ENCODE results near the gene EIPR1. TPM values are rescaled to one million over a fixed set of nuclear protein-coding genes. Genes with fewer than 3 reads are reported as not detected.

Gene EIPR1
- total RNA-seq, 1 experiment from 2014 or later: 40.4 TPM

DNA sequence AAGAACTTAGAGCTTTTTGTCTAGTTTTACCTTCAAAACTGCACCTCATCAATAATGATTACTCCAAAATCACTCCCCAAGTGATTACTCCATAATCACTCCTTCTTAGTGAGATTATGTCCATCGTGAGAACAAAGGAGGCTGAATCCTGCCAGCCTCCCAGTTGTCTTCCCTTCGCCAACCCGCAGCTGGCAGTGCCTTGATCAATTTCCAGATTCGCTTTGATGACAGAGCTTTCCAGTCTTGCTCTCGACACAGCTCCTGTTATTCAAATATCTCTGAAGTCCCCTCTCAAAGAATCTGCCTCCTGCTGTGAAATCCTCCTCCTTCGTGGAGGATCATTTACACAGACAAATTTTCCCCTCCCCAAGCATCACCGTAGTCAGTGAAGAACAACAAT lies 237.7 kb downstream of the EIPR1 start:
- no peak overlapping the region for H3K27ac ChIP-seq
- no peaks in the 10 kb centered on the region for H3K36me3 ChIP-seq (ENCODE audit: low read depth)
- no peak overlapping the region for H2AFZ ChIP-seq
- ChIA-PET POLR2A (ENCODE audit: unreplicated experiment) (no interaction called here), CTCF (no interaction called here)
- H3K4me2 ChIP-seq: no peak overlapping the region
- TF ChIP-seq, protein P1, sequence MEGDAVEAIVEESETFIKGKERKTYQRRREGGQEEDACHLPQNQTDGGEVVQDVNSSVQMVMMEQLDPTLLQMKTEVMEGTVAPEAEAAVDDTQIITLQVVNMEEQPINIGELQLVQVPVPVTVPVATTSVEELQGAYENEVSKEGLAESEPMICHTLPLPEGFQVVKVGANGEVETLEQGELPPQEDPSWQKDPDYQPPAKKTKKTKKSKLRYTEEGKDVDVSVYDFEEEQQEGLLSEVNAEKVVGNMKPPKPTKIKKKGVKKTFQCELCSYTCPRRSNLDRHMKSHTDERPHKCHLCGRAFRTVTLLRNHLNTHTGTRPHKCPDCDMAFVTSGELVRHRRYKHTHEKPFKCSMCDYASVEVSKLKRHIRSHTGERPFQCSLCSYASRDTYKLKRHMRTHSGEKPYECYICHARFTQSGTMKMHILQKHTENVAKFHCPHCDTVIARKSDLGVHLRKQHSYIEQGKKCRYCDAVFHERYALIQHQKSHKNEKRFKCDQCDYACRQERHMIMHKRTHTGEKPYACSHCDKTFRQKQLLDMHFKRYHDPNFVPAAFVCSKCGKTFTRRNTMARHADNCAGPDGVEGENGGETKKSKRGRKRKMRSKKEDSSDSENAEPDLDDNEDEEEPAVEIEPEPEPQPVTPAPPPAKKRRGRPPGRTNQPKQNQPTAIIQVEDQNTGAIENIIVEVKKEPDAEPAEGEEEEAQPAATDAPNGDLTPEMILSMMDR (conservative IDR thresholded peaks at IDR 0.05): no peak
- TF ChIP-seq EZH2 (IDR thresholded peaks at IDR 0.05; ENCODE audit: low read depth): no peak
- H3K9me3 ChIP-seq (ENCODE audit: insufficient read depth, low read depth): no peaks in the 10 kb centered on the region; the same call in 1 of the 2 replicates
- H3K4me1 ChIP-seq (replicated peaks; ENCODE audit: insufficient read depth): no peaks in the 10 kb centered on the region
- DNase-seq: no peak
- H3K4me3 ChIP-seq: no peak overlapping the region
- no peaks in the 10 kb centered on the region for H3K27me3 ChIP-seq (ENCODE audit: insufficient read depth, low read depth)
- H4K20me1 ChIP-seq (ENCODE audit: insufficient read depth): no peaks in the 10 kb centered on the region
- no peaks in the 10 kb centered on the region for H3K9me2 ChIP-seq (ENCODE audit: insufficient read depth)
- no TSS peak for BruUV-seq (replicated peaks)
- intact Hi-C loops (cut with micrococcal nuclease; ENCODE audit: unreplicated experiment): no loop called here
- no peaks in the 10 kb centered on the region for H3F3A ChIP-seq (ENCODE audit: insufficient read depth, low read depth)
- H3K79me2 ChIP-seq (ENCODE audit: low read depth): no peaks in the 10 kb centered on the region

Other genes with a start within 250 kb of the EIPR1 start
- 69.3 and 77.6 TPM in 2 replicates for gene TRAPPC12, start 1.9 kb upstream of the EIPR1 start, total RNA-seq (2021)
- 54.5 and 72.2 TPM in 2 replicates for gene ADI1, start 141.7 kb upstream of the EIPR1 start, total RNA-seq (2021)
- 28.4 and 31.0 TPM in 2 replicates for gene RNASEH1, start 180.5 kb upstream of the EIPR1 start, total RNA-seq (2021)
- 1,333 and 1,707 TPM in 2 replicates for gene RPS7, start 197.4 kb upstream of the EIPR1 start, total RNA-seq (2021)
- gene COLEC11, start 217.3 kb upstream of the EIPR1 start, total RNA-seq (2021): 2.4 and 4.6 TPM in 2 replicates